SU-DHL-6 (cell line): ENCODE results near the gene FIGN.

Experiments used
- H2AFZ ChIP-seq: fragments of 200-600 bp; sonication (generic); 2 replicates; pipeline ENCODE4 v1.6.1; 2014; ENCODE audit warnings: low read depth, mild to moderate bottlenecking, moderate library complexity, mixed read lengths, antibody characterized with exemption, low read length; ENCODE audit not compliant: severe bottlenecking
- H3F3A ChIP-seq: fragments of 200-600 bp; shearing (Covaris generic); 2 replicates; pipeline ENCODE4 v1.6.0; 2016; ENCODE audit warnings: antibody characterized with exemption, mild to moderate bottlenecking; ENCODE audit not compliant: insufficient read depth
- H3K27ac ChIP-seq: fragments of 200-600 bp; sonication (generic); 2 replicates; pipeline ENCODE4 v1.5.1; 2016; ENCODE audit warnings: low read depth, mild to moderate bottlenecking, low read length, moderate library complexity, mixed read lengths
- H3K27me3 ChIP-seq: fragments of 200-600 bp; sonication (generic), shearing (Covaris generic); 2 replicates; pipeline ENCODE4 v1.6.0; 2014; ENCODE audit warnings: mild to moderate bottlenecking, low read length
- H3K36me3 ChIP-seq: fragments of 200-600 bp; sonication (generic); 2 replicates; pipeline ENCODE4 v1.6.1; 2014; ENCODE audit warnings: mild to moderate bottlenecking, low read length, mixed read lengths
- H3K4me2 ChIP-seq: fragments of 300-600, 200-600 bp; shearing (Covaris generic), sonication (generic); 2 replicates; pipeline ENCODE4 v1.6.0; 2014; ENCODE audit warnings: low read length, low read depth, mild to moderate bottlenecking; ENCODE audit not compliant: poor library complexity, severe bottlenecking
- H3K4me3 ChIP-seq: fragments of 200-600 bp; sonication (generic); 2 replicates; pipeline ENCODE4 v1.5.1; 2014; ENCODE audit warnings: antibody characterized with exemption, low read length, mild to moderate bottlenecking, mixed read lengths; ENCODE audit not compliant: insufficient read depth, poor library complexity, severe bottlenecking
- H3K79me2 ChIP-seq: fragments of 200-600 bp; sonication (generic); 2 replicates; pipeline ENCODE4 v1.6.1; 2014; ENCODE audit warnings: mild to moderate bottlenecking, low read length, moderate library complexity; ENCODE audit not compliant: insufficient read depth
- H3K9ac ChIP-seq: fragments of 200-600 bp; sonication (generic); 2 replicates; pipeline ENCODE4 v1.7.0; 2014; ENCODE audit warnings: mild to moderate bottlenecking, low read length
- H3K9me2 ChIP-seq: fragments of 200-600 bp; sonication (generic); replicated peaks from 2 replicates; pipeline ENCODE4 v1.6.1; 2014; ENCODE audit warnings: low read length; ENCODE audit not compliant: insufficient read depth
- H3K9me3 ChIP-seq: fragments of 200-600 bp; sonication (generic); 2 replicates; pipeline ENCODE4 v1.6.1; 2014; ENCODE audit warnings: low read length, mixed read lengths; ENCODE audit not compliant: insufficient read depth
- H4K20me1 ChIP-seq: fragments of 200-600 bp; sonication (generic); 2 replicates; pipeline ENCODE4 v1.6.1; 2014; ENCODE audit warnings: low read depth, mild to moderate bottlenecking, antibody characterized with exemption, low read length, moderate library complexity, mixed read lengths
- EZH2phosphoT487 ChIP-seq: fragments of 200-600 bp; sonication (generic), shearing (Covaris generic); conservative IDR thresholded peaks from 2 replicates; pipeline ENCODE4 v1.6.1; 2018; ENCODE audit warnings: mild to moderate bottlenecking, antibody characterized with exemption, low read length, moderate library complexity, mixed read lengths
- TF ChIP-seq, protein P1 (sequence below): fragments of 200-600 bp; sonication (generic); IDR thresholded peaks from one replicate; pipeline ENCODE4 v1.5.1; 2017; ENCODE audit warnings: antibody characterized with exemption, mild to moderate bottlenecking, low read length, moderate library complexity; ENCODE audit not compliant: insufficient read depth, poor library complexity, severe bottlenecking

Gene FIGN

DNA sequence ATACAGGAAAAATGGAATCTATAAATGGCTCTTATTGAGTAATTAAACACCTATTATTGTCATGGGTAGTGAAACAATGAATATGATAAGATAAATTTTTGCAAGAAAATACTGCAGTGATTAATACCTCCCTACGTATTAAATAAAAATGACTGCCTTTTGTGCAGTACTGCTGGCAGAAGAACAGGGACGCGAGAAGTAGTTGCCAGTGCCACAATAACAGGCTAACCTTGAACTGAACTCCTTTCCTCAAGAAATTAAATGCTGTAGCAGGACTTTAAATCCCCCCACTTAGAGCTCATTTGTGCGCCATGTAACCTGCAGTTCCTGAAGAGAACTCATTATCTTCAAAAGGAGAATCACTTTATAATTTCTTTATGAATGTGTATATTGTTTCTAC, 24.6 kb downstream of the FIGN start:
- Histone ChIP-seq H3K27me3 (no peaks in the 10 kb centered on the region), H3K9ac (no peak overlapping the region), H3K27ac (no peak overlapping the region), H3K9me2 (no peaks in the 10 kb centered on the region), H3K4me3 (no peak overlapping the region), H3K9me3 (no peaks in the 10 kb centered on the region), H3F3A (no peaks in the 10 kb centered on the region), H3K4me2 (no peak overlapping the region), H4K20me1 (no peaks in the 10 kb centered on the region), H3K79me2 (no peaks in the 10 kb centered on the region), H3K36me3 (no peaks in the 10 kb centered on the region), H2AFZ (no peak overlapping the region)
- TF ChIP-seq, protein P1, sequence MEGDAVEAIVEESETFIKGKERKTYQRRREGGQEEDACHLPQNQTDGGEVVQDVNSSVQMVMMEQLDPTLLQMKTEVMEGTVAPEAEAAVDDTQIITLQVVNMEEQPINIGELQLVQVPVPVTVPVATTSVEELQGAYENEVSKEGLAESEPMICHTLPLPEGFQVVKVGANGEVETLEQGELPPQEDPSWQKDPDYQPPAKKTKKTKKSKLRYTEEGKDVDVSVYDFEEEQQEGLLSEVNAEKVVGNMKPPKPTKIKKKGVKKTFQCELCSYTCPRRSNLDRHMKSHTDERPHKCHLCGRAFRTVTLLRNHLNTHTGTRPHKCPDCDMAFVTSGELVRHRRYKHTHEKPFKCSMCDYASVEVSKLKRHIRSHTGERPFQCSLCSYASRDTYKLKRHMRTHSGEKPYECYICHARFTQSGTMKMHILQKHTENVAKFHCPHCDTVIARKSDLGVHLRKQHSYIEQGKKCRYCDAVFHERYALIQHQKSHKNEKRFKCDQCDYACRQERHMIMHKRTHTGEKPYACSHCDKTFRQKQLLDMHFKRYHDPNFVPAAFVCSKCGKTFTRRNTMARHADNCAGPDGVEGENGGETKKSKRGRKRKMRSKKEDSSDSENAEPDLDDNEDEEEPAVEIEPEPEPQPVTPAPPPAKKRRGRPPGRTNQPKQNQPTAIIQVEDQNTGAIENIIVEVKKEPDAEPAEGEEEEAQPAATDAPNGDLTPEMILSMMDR: no peak

DNA sequence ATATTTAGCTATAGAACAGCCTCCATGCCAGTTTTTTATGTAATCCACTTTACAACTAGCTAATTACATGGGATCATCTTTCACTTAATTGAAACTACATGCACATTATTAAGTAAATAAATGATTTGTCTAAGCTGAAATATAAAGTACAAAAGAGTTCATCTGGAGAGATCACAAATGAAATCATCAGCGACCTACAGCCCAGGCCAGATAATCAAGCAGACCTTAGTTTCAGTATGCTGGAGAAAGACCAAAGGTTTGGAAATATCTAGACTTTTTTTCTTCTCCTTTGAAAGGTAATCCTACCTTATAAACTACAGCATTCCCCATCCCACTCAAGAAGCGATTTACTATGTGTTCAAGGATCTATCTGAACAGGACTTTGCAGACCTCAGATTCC, 26.5 kb downstream of the FIGN start:
- Histone ChIP-seq H3K9me2 (no peaks in the 10 kb centered on the region), H3K36me3 (no peaks in the 10 kb centered on the region), H3K27ac (no peak overlapping the region), H4K20me1 (no peaks in the 10 kb centered on the region), H3F3A (no peaks in the 10 kb centered on the region), H3K79me2 (no peaks in the 10 kb centered on the region), H3K27me3 (no peaks in the 10 kb centered on the region), H3K4me2 (no peak overlapping the region), H3K9me3 (no peaks in the 10 kb centered on the region), H3K4me3 (no peak overlapping the region), H3K9ac (no peak overlapping the region), H2AFZ (no peak overlapping the region)
- TF ChIP-seq, protein P1: no peak
- TF ChIP-seq EZH2phosphoT487: no peak

DNA sequence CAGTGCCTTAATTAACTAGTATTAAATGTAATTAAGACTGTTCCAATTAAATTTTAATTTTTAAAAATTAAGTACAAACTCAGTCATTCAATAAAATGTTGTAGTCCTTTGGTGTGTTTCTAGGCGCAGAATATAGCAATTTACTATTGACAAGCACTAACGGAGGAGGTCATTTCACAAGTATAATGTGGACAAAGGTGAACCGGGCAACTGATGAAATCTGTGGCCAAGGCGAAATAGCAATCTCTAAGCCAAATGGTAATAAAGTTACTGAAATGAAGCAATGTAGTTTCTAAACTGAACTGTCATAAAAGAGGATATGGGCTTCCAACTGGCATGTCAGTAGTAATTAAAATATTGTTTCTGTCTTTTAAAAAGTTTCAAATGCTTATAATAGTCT, 27.5 kb downstream of the FIGN start:
- Histone ChIP-seq H3K27me3 (no peaks in the 10 kb centered on the region), H3K27ac (no peak overlapping the region), H3K36me3 (no peaks in the 10 kb centered on the region), H3F3A (no peaks in the 10 kb centered on the region), H2AFZ (no peak overlapping the region), H3K79me2 (no peaks in the 10 kb centered on the region), H3K9me2 (no peaks in the 10 kb centered on the region), H3K9ac (no peak overlapping the region), H4K20me1 (no peaks in the 10 kb centered on the region), H3K9me3 (no peaks in the 10 kb centered on the region), H3K4me3 (no peak overlapping the region), H3K4me2 (no peak overlapping the region)
- TF ChIP-seq, protein P1: no peak
- no peak for TF ChIP-seq EZH2phosphoT487

DNA sequence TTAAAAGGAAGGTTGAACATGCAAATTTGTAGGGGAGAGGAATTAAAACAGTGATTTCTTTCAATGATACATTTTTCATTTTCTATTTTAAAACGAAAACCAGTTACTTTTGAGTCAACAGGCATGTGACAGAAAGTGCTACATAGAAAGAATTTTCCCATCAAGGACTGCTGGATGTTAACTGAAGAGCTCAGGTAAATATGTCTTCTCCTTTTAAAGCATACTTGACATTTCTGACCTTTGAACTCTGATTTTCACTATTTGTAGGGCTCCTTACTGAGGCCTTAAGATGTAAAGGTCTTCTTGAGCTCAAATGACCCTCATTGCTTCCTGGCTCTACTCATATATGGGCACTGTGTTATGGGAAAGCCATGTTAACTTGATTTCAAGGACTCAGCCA, 32.4 kb downstream of the FIGN start:
- no peaks in the 10 kb centered on the region for H3K36me3 ChIP-seq
- H3K27ac ChIP-seq: no peak overlapping the region
- H4K20me1 ChIP-seq: no peaks in the 10 kb centered on the region
- H3K9ac ChIP-seq: no peak overlapping the region
- H3K27me3 ChIP-seq: no peaks in the 10 kb centered on the region
- no peaks in the 10 kb centered on the region for H3F3A ChIP-seq
- H3K9me3 ChIP-seq: no peaks in the 10 kb centered on the region
- H3K4me2 ChIP-seq: no peak overlapping the region
- H2AFZ ChIP-seq: no peak overlapping the region
- no peaks in the 10 kb centered on the region for H3K79me2 ChIP-seq
- no peak overlapping the region for H3K4me3 ChIP-seq
- H3K9me2 ChIP-seq: no peaks in the 10 kb centered on the region
- TF ChIP-seq, protein P1: no peak
- TF ChIP-seq EZH2phosphoT487: no peak
